Heart left ventricle (tissue), 16 donors: ENCODE measurements around the gene SPINK14. TPM values are rescaled to one million over a fixed set of nuclear protein-coding genes. Genes with fewer than 3 reads are reported as not detected.

Experiments
- ATAC-seq, 4 donors: fragments of 200-7000 bp; cut with Tn5 transposase; one replicate each; pipeline ENCODE4 v1.9.1; 2020 to 2022; ENCODE audit warnings: moderate library complexity in 4 of 4, mild to moderate bottlenecking in 3 of 4, moderate number of reproducible peaks in 1 of 4
- DNase-seq, 5 donors: peaks; one replicate each; pipeline ENCODE4 v3.0.0-alpha.2; 2020
- H3K27ac ChIP-seq, 12 donors: fragments of 200-600 bp; sonication (generic) in 4 of 12; one replicate each; pipeline versions ENCODE4 v1.5.0 to v1.8.0; 2016 to 2022; ENCODE audit warnings: mild to moderate bottlenecking in 2 of 12
- H3K27me3 ChIP-seq, 9 donors: fragments of 200-600 bp; sonication (generic) in 2 of 9; one replicate each; pipeline versions ENCODE4 v1.5.1 to v1.8.0; 2016 to 2022; ENCODE audit warnings: mild to moderate bottlenecking in 3 of 9
- H3K36me3 ChIP-seq, 9 donors: fragments of 200-600 bp; sonication (generic) in 2 of 9; one replicate each; pipeline versions ENCODE4 v1.5.0 to v1.8.0; 2018 to 2022; ENCODE audit warnings: mild to moderate bottlenecking in 2 of 9
- H3K4me1 ChIP-seq, 12 donors: fragments of 200-600 bp; sonication (generic) in 4 of 12; one replicate each; pipeline versions ENCODE4 v1.5.0 to v1.8.0; 2016 to 2022; ENCODE audit warnings: mild to moderate bottlenecking in 3 of 12
- H3K4me3 ChIP-seq, 12 donors: fragments of 200-600 bp; sonication (generic) in 4 of 12; one replicate each; pipeline versions ENCODE4 v1.5.0 to v1.8.0; 2017 to 2022; ENCODE audit warnings: mild to moderate bottlenecking in 9 of 12, moderate library complexity in 4 of 12
- H3K9me3 ChIP-seq, 12 donors: fragments of 200-600 bp; sonication (generic) in 4 of 12; one replicate each; pipeline versions ENCODE4 v1.5.0 to v1.8.0; 2016 to 2022; ENCODE audit warnings: mild to moderate bottlenecking in 1 of 12
- CTCF ChIP-seq, 12 donors: fragments of 200-600 bp; sonication (generic) in 4 of 12; IDR thresholded peaks; one replicate each; pipeline versions ENCODE4 v1.5.0 to v1.8.0; 2018 to 2022; ENCODE audit warnings: antibody characterized with exemption in 12 of 12, mild to moderate bottlenecking in 5 of 12
- POLR2A ChIP-seq, 2 donors: fragments of 450-650 bp; IDR thresholded peaks; one replicate each; pipeline ENCODE4 v1.6.1; 2017; ENCODE audit warnings: antibody characterized with exemption in 2 of 2, mild to moderate bottlenecking in 2 of 2, moderate library complexity in 2 of 2
- WGBS, 4 donors: extraction: QIAGEN DNeasy Blood & Tissue Kit in 2 of 4; methylation state at CpG; one replicate each; pipeline versions ENCODE4 v1.1.5 to v1.1.7; 2013 to 2018; 5-methylcytosine and 5-hydroxymethylcytosine counted together
- intact Hi-C, 10 donors: fragments of 100-400 bp; cut with DNase I; formaldehyde crosslinking; loops; one replicate each; pipeline versions ENCODE4 v1.11.1 to v1.14.2; 2022
- polyA plus RNA-seq, 2 donors: library from polyadenylated mRNA; stranded (reverse); fragments of 200-250 nt; gene quantifications; one replicate each; pipeline ENCODE4 v1.2.3, GENCODE V29; 2013
- total RNA-seq, 9 donors: library from RNA; depleted of rRNA in 2 of 9; stranded (reverse); fragments of >200 nt in 2 of 9; fragmentation: NEBNext Ultra II Directional in 3 of 9; extraction: Animal tissue kit (Norgen Biotek cat#: 25700) in 3 of 9; gene quantifications; one replicate each; pipeline versions ENCODE4 v1.1.0 to v1.2.4, GENCODE V29; 2016 to 2023
- donor health status: ischemic (EF 13 %, LVEDD 7.1; RV severe dilation, severe dysfunction).
- donor health status: healthy with polysubstance abuse.
- donor health status: DM: no; HTN: yes; CAD: no.
- donor health status: DM: no; HTN: no; CAD: no.
- donor health status: ischemic (EF 25% LVEDD 6.9; RV normal size, moderate dysfunction).
- donor health status: ischemic (EF 25% LVEDD 5.7; RV mildly dilated, moderate dysfunction).
- donor health status: healthy.
- donor health status: DM: yes; HTN: yes; CAD: no.
- donor health status: ischemic (EF 35%, LVEDD 5.7; RV mildly dilated, moderate dysfunction).
- donor health status: nonischemic (EF 11% LVEDD 7.7; RV severe dilation, severe dysfunction).
- donor health status: DM: yes; HTN: yes; CAD: no.
- donor health status: PGD.
- donor health status: ischemic (EF 29% LVEDD 5.4; RV normal size, mild dysfunction).
- donor health status: nonischemic (EF 23%, LVEDD 6.1; RV moderate dilation, normal function).

SPINK14 gene
- total and polyA plus RNA-seq, 11 donors = not detected

DNA sequence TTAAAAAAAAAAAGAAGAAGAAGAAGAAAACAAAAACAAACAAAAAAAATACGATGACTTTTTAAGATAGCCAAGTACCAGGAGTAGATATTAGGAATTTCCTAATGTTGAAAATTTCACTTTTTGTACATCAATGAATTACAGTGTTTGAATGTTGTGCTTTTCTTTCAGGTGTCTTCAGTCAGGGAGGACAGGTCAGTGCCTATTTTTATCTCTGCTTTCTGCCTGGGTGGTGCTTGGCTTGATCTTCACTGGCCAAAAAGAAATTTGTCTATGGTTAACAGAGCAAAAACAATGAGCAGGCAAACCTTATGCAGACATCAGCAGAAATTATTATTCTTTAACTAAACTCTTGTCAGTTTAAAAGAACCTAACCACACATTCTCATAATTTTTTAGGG lies 37.5 kb downstream of the SPINK14 start:
- H3K27me3 ChIP-seq = no peaks in the 10 kb centered on the region
- 70 to 78% (median 74%) methylated on average over 1 of the region's 1 CpG for WGBS, 4 donors
- intact Hi-C loops = no loop called here
- H3K36me3 ChIP-seq = no peaks in the 10 kb centered on the region
- ATAC-seq = no peak
- H3K9me3 ChIP-seq = no peaks in the 10 kb centered on the region
- H3K27ac ChIP-seq = peak overlapping the region in 1 of 12 donors; percentile 66
- H3K4me3 ChIP-seq = no peak overlapping the region
- peaks cover 0 to 32% (median 0%) of the 10 kb centered on the region in 12 donors for H3K4me1 ChIP-seq
- no peak for DNase-seq
- TF ChIP-seq CTCF (IDR thresholded peaks at IDR 0.05) (no peak), POLR2A (IDR thresholded peaks at IDR 0.05) (no peak)

DNA sequence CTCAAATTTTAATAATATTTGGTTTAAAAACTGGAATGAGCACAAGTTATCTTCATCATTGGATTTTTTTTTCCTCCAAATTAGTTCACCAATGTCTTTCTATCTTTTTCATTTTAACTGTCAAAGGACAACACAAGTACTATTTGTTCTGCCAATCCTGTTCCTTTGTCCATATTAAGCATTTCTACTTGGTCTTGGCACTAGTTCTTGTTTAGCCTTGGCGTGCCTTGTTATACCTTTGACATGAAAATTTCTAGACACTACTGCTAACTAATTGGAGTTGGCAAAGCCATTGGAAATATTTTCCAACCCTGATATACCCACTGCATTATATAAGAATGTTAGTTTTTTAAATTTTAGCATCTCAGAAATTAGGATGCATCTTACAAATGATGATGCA lies 38.3 kb downstream of the SPINK14 start:
- H3K36me3 ChIP-seq = no peaks in the 10 kb centered on the region
- WGBS, 4 donors = 64 to 83% (median 69%) methylated on average over 1 of the region's 1 CpG
- no peak overlapping the region for H3K27ac ChIP-seq
- no peaks in the 10 kb centered on the region for H3K9me3 ChIP-seq
- DNase-seq (no peak), ATAC-seq (no peak)
- no peak for TF ChIP-seq CTCF (IDR thresholded peaks at IDR 0.05)
- TF ChIP-seq POLR2A (IDR thresholded peaks at IDR 0.05) = no peak
- H3K4me3 ChIP-seq = no peak overlapping the region
- H3K27me3 ChIP-seq = no peaks in the 10 kb centered on the region
- intact Hi-C loops = no loop called here
- H3K4me1 ChIP-seq = peaks cover 0 to 32% (median 0%) of the 10 kb centered on the region in 12 donors

DNA sequence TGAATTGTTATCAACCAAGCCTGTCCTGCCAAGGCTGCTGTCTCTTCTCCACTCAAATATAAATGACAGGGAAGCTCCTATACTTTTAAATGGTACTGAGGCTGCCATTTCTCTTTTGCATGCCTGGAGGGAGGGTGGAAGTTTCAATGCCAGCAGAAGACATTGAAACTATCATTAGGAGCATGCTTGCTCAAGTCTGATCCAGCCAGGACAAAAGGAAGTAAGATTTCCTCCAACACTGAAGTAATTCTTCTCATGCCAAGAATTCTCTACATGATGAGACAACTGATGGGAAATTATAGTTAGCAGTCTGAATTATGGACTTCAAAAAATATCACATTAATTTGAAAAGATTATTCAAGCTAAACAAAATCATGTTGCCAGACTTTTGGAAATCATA lies 39.9 kb downstream of the SPINK14 start:
- peak in 1 of 4 donors; percentile 44 for ATAC-seq
- no peaks in the 10 kb centered on the region for H3K9me3 ChIP-seq
- no peak overlapping the region for H3K4me3 ChIP-seq
- peak overlapping the region in 1 of 12 donors; percentile 21 for H3K27ac ChIP-seq
- peaks cover 0 to 32% (median 0%) of the 10 kb centered on the region in 12 donors for H3K4me1 ChIP-seq
- DNase-seq = no peak
- intact Hi-C loops = no loop called here
- no peaks in the 10 kb centered on the region for H3K36me3 ChIP-seq
- no peak for TF ChIP-seq POLR2A (IDR thresholded peaks at IDR 0.05)
- H3K27me3 ChIP-seq = no peaks in the 10 kb centered on the region

- Histone ChIP-seq H3K27me3 (no peaks in the 10 kb centered on the region), H3K4me3 (no peak overlapping the region), H3K27ac (peak overlapping the region in 1 of 12 donors; percentile 34), H3K4me1 (peaks cover 0 to 32% (median 0%) of the 10 kb centered on the region in 12 donors), H3K36me3 (no peaks in the 10 kb centered on the region), H3K9me3 (no peaks in the 10 kb centered on the region)
- no peak for DNase-seq
- intact Hi-C loops = no loop called here
- TF ChIP-seq POLR2A (IDR thresholded peaks at IDR 0.05) (no peak), CTCF (IDR thresholded peaks at IDR 0.05) (no peak)
- no peak for ATAC-seq
- WGBS, 4 donors = 60 to 68% (median 63%) methylated on average over 3 of the region's 3 CpGs
Measured at GRCh38 chr5:148209151-148209770, 40.9 kb downstream of the SPINK14 start.

DNA sequence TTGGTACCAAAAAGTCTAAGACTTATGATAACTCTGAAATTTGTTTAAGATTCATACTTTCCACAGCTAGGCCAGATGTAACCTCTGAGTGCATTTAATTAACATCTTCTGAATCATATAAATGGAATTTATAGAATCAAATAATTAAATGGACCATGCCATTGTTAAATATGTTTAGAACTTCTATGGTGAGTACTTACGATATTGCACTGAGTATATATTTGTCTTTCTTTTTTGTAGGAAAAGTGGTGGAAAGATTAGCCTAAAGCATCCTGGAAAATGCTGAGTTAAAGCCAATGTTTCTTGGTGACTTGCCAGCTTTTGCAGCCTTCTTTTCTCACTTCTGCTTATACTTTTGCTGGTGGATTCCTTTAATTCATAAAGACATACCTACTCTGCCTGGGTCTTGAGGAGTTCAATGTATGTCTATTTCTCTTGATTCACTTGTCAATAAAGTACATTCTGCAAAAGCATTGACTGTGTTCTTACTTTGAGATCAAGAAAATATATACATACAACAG lies 46.4 kb downstream of the SPINK14 start:
- TF ChIP-seq CTCF (IDR thresholded peaks at IDR 0.05) = no peak
- no peak for TF ChIP-seq POLR2A (IDR thresholded peaks at IDR 0.05)
- H3K4me1 ChIP-seq = peaks cover 0 to under 1% (median 0%) of the 10 kb centered on the region in 12 donors
- no peak overlapping the region for H3K27ac ChIP-seq
- no peaks in the 10 kb centered on the region for H3K36me3 ChIP-seq
- DNase-seq = no peak
- ATAC-seq = no peak
- intact Hi-C loops = no loop called here
- H3K27me3 ChIP-seq = no peaks in the 10 kb centered on the region
- H3K4me3 ChIP-seq = no peak overlapping the region
- no peaks in the 10 kb centered on the region for H3K9me3 ChIP-seq
- 66 to 79% (median 73%) methylated on average over 1 of the region's 1 CpG for WGBS, 4 donors
